ENCODE data around the gene RITA1. TPM values are rescaled to one million over a fixed set of nuclear protein-coding genes. Genes with fewer than 3 reads are reported as not detected.

RITA1 gene
- total and polyA plus RNA-seq, 4 donors, result 10.6 to 18.1 (median 14.9) TPM

DNA sequence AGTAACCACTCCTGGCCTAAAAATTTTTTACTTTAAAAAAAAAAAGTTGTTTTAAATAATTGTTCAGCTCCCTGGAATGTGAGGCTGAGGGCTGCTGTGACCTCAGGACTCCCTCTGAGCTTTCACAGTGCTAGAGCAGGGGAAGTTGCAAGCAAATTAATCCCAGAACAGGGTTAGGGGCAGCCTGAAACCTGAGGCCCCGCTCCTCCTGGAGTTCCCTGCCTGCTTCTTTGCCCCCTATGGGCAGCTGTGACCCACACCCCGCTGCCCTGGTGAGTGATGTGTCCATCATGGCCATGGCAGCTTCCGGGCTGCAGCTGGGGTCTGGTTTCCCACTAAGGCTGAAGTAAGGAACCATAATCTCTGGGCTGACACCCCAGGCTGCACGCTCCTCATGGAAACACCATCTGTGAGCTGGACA is 9.5 kb downstream of the RITA1 start:
- no peaks in the 10 kb centered on the region for H3K27me3 ChIP-seq (ENCODE audit: control insufficient read depth in 4 of 4, insufficient read depth in 4 of 4, low read length in 3 of 4)
- peaks cover 7 to 22% (median 11%) of the 10 kb centered on the region in 4 donors for H3K36me3 ChIP-seq (ENCODE audit: control insufficient read depth in 4 of 4, insufficient read depth in 3 of 4, low read depth in 1 of 4, low read length in 3 of 4)
- H3K4me1 ChIP-seq (ENCODE audit: control insufficient read depth in 4 of 4, insufficient read depth in 4 of 4, low read length in 3 of 4), result peaks cover 0 to 5% (median 2%) of the 10 kb centered on the region in 4 donors
- no peak overlapping the region for H3K9ac ChIP-seq (ENCODE audit: low read depth in 1 of 2, low read length in 2 of 2)
- no peaks in the 10 kb centered on the region for H3K9me3 ChIP-seq (ENCODE audit: control insufficient read depth in 4 of 4, low read length in 3 of 4)
- TF ChIP-seq FOXA2 (IDR thresholded peaks at IDR 0.05) (no peak), RXRA (IDR thresholded peaks at IDR 0.05) (no peak), EGR1 (IDR thresholded peaks at IDR 0.05; ENCODE audit: low read depth in 2 of 2) (no peak), SP1 (IDR thresholded peaks at IDR 0.05) (no peak), YY1 (IDR thresholded peaks at IDR 0.05) (no peak), TAF1 (conservative IDR thresholded peaks at IDR 0.05) (no peak), HNF4A (conservative IDR thresholded peaks at IDR 0.05) (no peak), RAD21 (IDR thresholded peaks at IDR 0.05) (no peak), GABPA (IDR thresholded peaks at IDR 0.05 in 1 of 2, conservative IDR thresholded peaks at IDR 0.05 in 1 of 2) (no peak), NR2F2 (IDR thresholded peaks at IDR 0.05) (no peak), FOXA1 (IDR thresholded peaks at IDR 0.05) (no peak), HNF4G (IDR thresholded peaks at IDR 0.05) (no peak), JUND (IDR thresholded peaks at IDR 0.05) (no peak)
- TF ChIP-seq, protein P1, sequence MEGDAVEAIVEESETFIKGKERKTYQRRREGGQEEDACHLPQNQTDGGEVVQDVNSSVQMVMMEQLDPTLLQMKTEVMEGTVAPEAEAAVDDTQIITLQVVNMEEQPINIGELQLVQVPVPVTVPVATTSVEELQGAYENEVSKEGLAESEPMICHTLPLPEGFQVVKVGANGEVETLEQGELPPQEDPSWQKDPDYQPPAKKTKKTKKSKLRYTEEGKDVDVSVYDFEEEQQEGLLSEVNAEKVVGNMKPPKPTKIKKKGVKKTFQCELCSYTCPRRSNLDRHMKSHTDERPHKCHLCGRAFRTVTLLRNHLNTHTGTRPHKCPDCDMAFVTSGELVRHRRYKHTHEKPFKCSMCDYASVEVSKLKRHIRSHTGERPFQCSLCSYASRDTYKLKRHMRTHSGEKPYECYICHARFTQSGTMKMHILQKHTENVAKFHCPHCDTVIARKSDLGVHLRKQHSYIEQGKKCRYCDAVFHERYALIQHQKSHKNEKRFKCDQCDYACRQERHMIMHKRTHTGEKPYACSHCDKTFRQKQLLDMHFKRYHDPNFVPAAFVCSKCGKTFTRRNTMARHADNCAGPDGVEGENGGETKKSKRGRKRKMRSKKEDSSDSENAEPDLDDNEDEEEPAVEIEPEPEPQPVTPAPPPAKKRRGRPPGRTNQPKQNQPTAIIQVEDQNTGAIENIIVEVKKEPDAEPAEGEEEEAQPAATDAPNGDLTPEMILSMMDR (IDR thresholded peaks at IDR 0.05; ENCODE audit: low read depth, low read length, missing input control), result no peak
- TF ChIP-seq, protein P2, sequence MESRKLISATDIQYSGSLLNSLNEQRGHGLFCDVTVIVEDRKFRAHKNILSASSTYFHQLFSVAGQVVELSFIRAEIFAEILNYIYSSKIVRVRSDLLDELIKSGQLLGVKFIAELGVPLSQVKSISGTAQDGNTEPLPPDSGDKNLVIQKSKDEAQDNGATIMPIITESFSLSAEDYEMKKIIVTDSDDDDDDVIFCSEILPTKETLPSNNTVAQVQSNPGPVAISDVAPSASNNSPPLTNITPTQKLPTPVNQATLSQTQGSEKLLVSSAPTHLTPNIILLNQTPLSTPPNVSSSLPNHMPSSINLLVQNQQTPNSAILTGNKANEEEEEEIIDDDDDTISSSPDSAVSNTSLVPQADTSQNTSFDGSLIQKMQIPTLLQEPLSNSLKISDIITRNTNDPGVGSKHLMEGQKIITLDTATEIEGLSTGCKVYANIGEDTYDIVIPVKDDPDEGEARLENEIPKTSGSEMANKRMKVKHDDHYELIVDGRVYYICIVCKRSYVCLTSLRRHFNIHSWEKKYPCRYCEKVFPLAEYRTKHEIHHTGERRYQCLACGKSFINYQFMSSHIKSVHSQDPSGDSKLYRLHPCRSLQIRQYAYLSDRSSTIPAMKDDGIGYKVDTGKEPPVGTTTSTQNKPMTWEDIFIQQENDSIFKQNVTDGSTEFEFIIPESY (IDR thresholded peaks at IDR 0.05), result no peak
- TF ChIP-seq, protein P3, sequence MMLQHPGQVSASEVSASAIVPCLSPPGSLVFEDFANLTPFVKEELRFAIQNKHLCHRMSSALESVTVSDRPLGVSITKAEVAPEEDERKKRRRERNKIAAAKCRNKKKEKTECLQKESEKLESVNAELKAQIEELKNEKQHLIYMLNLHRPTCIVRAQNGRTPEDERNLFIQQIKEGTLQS (IDR thresholded peaks at IDR 0.05), result no peak
- TF ChIP-seq, protein P4, sequence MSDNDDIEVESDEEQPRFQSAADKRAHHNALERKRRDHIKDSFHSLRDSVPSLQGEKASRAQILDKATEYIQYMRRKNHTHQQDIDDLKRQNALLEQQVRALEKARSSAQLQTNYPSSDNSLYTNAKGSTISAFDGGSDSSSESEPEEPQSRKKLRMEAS (IDR thresholded peaks at IDR 0.05), result no peak
- TF ChIP-seq, protein P5, sequence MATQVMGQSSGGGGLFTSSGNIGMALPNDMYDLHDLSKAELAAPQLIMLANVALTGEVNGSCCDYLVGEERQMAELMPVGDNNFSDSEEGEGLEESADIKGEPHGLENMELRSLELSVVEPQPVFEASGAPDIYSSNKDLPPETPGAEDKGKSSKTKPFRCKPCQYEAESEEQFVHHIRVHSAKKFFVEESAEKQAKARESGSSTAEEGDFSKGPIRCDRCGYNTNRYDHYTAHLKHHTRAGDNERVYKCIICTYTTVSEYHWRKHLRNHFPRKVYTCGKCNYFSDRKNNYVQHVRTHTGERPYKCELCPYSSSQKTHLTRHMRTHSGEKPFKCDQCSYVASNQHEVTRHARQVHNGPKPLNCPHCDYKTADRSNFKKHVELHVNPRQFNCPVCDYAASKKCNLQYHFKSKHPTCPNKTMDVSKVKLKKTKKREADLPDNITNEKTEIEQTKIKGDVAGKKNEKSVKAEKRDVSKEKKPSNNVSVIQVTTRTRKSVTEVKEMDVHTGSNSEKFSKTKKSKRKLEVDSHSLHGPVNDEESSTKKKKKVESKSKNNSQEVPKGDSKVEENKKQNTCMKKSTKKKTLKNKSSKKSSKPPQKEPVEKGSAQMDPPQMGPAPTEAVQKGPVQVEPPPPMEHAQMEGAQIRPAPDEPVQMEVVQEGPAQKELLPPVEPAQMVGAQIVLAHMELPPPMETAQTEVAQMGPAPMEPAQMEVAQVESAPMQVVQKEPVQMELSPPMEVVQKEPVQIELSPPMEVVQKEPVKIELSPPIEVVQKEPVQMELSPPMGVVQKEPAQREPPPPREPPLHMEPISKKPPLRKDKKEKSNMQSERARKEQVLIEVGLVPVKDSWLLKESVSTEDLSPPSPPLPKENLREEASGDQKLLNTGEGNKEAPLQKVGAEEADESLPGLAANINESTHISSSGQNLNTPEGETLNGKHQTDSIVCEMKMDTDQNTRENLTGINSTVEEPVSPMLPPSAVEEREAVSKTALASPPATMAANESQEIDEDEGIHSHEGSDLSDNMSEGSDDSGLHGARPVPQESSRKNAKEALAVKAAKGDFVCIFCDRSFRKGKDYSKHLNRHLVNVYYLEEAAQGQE (IDR thresholded peaks at IDR 0.05), result no peak
- DNase-seq (ENCODE audit: low spot score), result no peak
- H3K27ac ChIP-seq (ENCODE audit: low read depth in 1 of 2, low read length in 2 of 2), result no peak overlapping the region
- 88% methylated on average over 4 of the region's 4 CpGs for WGBS
- no peak overlapping the region for H3K4me3 ChIP-seq (ENCODE audit: low read depth in 1 of 3, low read length in 3 of 3)
